T-cell (primary cell): Measurements from ENCODE around the gene B9D1. TPM values are rescaled to one million over a fixed set of nuclear protein-coding genes. Genes with fewer than 3 reads are reported as not detected.

Experiments used
- ATAC-seq, 4 experiments: fragments of 200-7000 bp in 3 of 4; fragments of 150-1000 bp in 1 of 4; cut with Tn5 transposase; replicated peaks in 1 of 4; 1 replicate in 3 of 4; 2 replicates in 1 of 4; pipeline ENCODE4 v1.10.0; 2021; ENCODE audit warnings: moderate library complexity in 3 of 4, mild to moderate bottlenecking in 2 of 4, moderate number of reproducible peaks in 1 of 4
- CTCF ChIA-PET, 2 donors: fragments of 300-600 bp; sonication (Branson Sonifier 250); formaldehyde crosslinking; loops; one replicate each; lab custom pipeline; 2022; ENCODE audit warnings: antibody characterized with exemption in 2 of 2; lab: Charles Lee
- POLR2A ChIA-PET, 2 donors: fragments of 300-600 bp; sonication (Branson Sonifier 250); formaldehyde crosslinking; loops; one replicate each; lab custom pipeline; 2022; ENCODE audit warnings: antibody characterized with exemption in 2 of 2; lab: Charles Lee
- DNase-seq, 35 experiments: peaks; one replicate each; pipeline versions ENCODE4 v3.0.0 to v3.0.0-alpha.2; 2013 to 2023
- H3K27ac ChIP-seq: one replicate; pipeline ENCODE4 v1.5.1; 2013; ENCODE audit warnings: low read length
- H3K27me3 ChIP-seq, 2 experiments: replicated peaks in 1 of 2; 1 replicate in 1 of 2; 2 replicates in 1 of 2; pipeline versions ENCODE4 v1.6.1 to v1.7.0; 2013; ENCODE audit warnings: low read length in 1 of 2, mixed read lengths in 1 of 2; ENCODE audit not compliant: control insufficient read depth in 2 of 2, insufficient read depth in 2 of 2; ENCODE audit errors: extremely low read depth in 1 of 2
- H3K36me3 ChIP-seq, 2 donors: 1 replicate in 1 of 2; 2 replicates in 1 of 2; pipeline versions ENCODE4 v1.6.1 to v1.7.0; 2013; ENCODE audit warnings: low read length in 1 of 2; ENCODE audit not compliant: control insufficient read depth in 2 of 2, insufficient read depth in 1 of 2; ENCODE audit errors: extremely low read depth in 1 of 2
- H3K4me1 ChIP-seq, 2 experiments: 1 replicate in 1 of 2; 2 replicates in 1 of 2; pipeline versions ENCODE4 v1.6.1 to v1.7.0; 2013; ENCODE audit warnings: low read length in 2 of 2, mixed read lengths in 1 of 2; ENCODE audit not compliant: insufficient read depth in 2 of 2, control insufficient read depth in 1 of 2; ENCODE audit errors: extremely low read depth in 1 of 2
- H3K4me3 ChIP-seq, 2 donors: 1 replicate in 1 of 2; 2 replicates in 1 of 2; pipeline versions ENCODE4 v1.5.1 to v1.7.0; 2013; ENCODE audit warnings: mild to moderate bottlenecking in 2 of 2, low read length in 1 of 2, moderate library complexity in 1 of 2; ENCODE audit not compliant: control insufficient read depth in 1 of 2; ENCODE audit errors: extremely low read depth in 1 of 2
- H3K9me3 ChIP-seq: 2 replicates; pipeline ENCODE4 v1.7.0; 2013
- H3K27ac Mint-ChIP-seq, 2 donors: one replicate each; pipeline ENCODE4 v1.8.0; 2020 to 2021; ENCODE audit warnings: mild to moderate bottlenecking in 2 of 2, mixed read lengths in 2 of 2
- H3K27me3 Mint-ChIP-seq, 2 donors: one replicate each; pipeline ENCODE4 v1.8.0; 2021 to 2022; ENCODE audit warnings: mixed read lengths in 2 of 2
- H3K36me3 Mint-ChIP-seq: one replicate; pipeline ENCODE4 v1.8.0; 2021; ENCODE audit warnings: mixed read lengths
- H3K4me1 Mint-ChIP-seq, 3 donors: one replicate each; pipeline ENCODE4 v1.8.0; 2020 to 2022; ENCODE audit warnings: mixed read lengths in 3 of 3, mild to moderate bottlenecking in 1 of 3
- H3K4me3 Mint-ChIP-seq, 3 donors: one replicate each; pipeline ENCODE4 v1.8.0; 2020 to 2022; ENCODE audit warnings: mild to moderate bottlenecking in 3 of 3, mixed read lengths in 3 of 3, moderate library complexity in 3 of 3
- H3K9me3 Mint-ChIP-seq, 3 donors: one replicate each; pipeline ENCODE4 v1.8.0; 2020 to 2022; ENCODE audit warnings: mixed read lengths in 3 of 3
- WGBS: methylation state at CpG from one replicate; pipeline ENCODE4 v1.1.5; 2013; ENCODE audit warnings: missing lambda C conversion rate; ENCODE audit not compliant: insufficient coverage; 5-methylcytosine and 5-hydroxymethylcytosine counted together
- total RNA-seq, 35 experiments: library from RNA in 6 of 35; stranded (reverse) in 6 of 35; fragments of 120-200 nt in 1 of 35; gene quantifications; one replicate each; pipeline versions ENCODE4 v1.2.1 to v1.2.4 and lab custom pipeline; 2013 to 2026

B9D1 gene
- total RNA-seq, 5 donors from 2014 or later (not counting 1 experiment from before 2014, with no cell fraction given), result 1.2 to 2.5 (median 2.1) TPM

DNA sequence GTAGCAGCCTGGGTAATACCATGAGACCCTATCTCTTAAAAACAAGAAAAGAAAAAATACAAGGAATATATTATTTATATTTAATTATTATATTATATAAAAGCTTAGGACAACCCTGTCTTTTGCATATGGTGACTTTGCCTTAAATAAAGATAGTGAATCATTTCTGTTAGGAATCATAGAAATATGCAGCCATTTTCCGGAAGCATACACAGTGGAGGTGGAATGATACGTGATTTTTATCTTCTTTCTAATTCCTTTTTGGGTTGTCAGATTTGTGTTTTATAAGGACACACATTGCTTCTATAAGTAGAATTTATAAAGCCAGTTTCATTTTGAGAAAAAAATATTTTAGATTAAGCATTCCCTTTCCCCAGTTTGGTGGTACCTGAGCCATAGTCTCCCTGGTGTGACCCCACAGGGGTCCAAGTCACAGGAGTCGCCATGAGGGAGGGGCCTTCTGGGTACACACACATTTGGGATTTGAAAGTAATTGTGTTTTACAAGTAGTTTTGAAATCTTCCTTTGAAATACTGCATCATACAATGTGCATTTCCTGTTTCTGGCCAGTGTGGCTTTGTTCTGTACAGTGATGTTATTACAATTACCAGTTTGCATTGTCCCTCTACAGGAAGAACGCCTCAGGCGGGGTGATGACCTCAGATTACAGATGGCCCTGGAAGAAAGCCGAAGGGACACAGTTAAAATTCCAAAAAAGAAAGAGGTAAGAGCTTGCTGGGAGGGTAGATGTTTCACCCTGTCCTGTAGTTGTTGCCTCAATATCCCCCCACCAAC lies 50.9 kb downstream of the B9D1 start:
- peaks cover 34 to 35% of the 10 kb centered on the region in 2 donors for H3K27me3 Mint-ChIP-seq
- ATAC-seq, result no peak
- H3K27ac ChIP-seq, result no peak overlapping the region

DNA sequence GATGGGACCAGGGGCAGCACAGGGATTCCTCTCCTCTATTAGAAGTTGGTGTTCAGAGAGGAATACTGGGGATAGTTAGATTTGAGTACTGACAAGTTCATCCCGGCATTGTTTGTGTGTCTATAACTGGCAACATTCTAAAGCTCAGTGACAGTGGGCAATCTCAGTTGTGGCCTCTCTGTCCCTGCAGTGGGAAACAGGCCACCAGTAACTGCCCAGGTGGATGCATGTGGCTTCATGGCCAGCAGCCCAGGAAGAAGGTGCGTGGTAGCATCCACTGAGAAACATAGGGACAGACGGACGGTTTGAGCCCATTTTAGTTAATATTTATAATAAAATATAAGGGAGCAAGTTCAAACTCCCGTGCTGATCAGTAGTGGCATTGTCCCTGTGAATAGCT lies 51.5 kb downstream of the B9D1 start:
- Histone ChIP-seq H3K27ac (no peak overlapping the region), H3K4me3 (no peak overlapping the region), H3K27me3 (peaks cover 0 to 50% of the 10 kb centered on the region in 2 experiments), H3K9me3 (no peaks in the 10 kb centered on the region), H3K4me1 (peaks cover 11 to 13% of the 10 kb centered on the region in 2 experiments), H3K36me3 (peaks cover 0 to 2% of the 10 kb centered on the region in 2 donors)
- peaks cover 34 to 38% of the 10 kb centered on the region in 2 donors for H3K27me3 Mint-ChIP-seq
- POLR2A ChIA-PET, result no interaction called here
- no peak overlapping the region for H3K4me3 Mint-ChIP-seq
- peaks cover 15 to 17% (median 15%) of the 10 kb centered on the region in 3 donors for H3K4me1 Mint-ChIP-seq
- DNase-seq, result no peak
- peaks cover 24% of the 10 kb centered on the region for H3K36me3 Mint-ChIP-seq
- H3K9me3 Mint-ChIP-seq, result no peaks in the 10 kb centered on the region
- no peak for ATAC-seq
- WGBS, result 92% methylated on average over 1 of the region's 5 CpGs
- CTCF ChIA-PET, result no interaction called here
- H3K27ac Mint-ChIP-seq, result no peak overlapping the region

More for the DNA sequence above, 50.9 kb downstream of the B9D1 start:
- no peaks in the 10 kb centered on the region for H3K9me3 ChIP-seq
- no peak for DNase-seq
- peaks cover 0 to 48% of the 10 kb centered on the region in 2 experiments for H3K27me3 ChIP-seq
- ChIA-PET CTCF (no interaction called here), POLR2A (no interaction called here)
- Mint-ChIP-seq H3K36me3 (peaks cover 27% of the 10 kb centered on the region), H3K4me3 (no peak overlapping the region), H3K27ac (no peak overlapping the region), H3K4me1 (peaks cover 9 to 11% (median 9%) of the 10 kb centered on the region in 3 donors), H3K9me3 (no peaks in the 10 kb centered on the region)
- no CpG with 5 or more reads among the region's 6 CpGs for WGBS
- no peak overlapping the region for H3K4me3 ChIP-seq
- peaks cover 5 to 7% of the 10 kb centered on the region in 2 experiments for H3K4me1 ChIP-seq
- H3K36me3 ChIP-seq, result peaks cover 0 to 2% of the 10 kb centered on the region in 2 donors

DNA sequence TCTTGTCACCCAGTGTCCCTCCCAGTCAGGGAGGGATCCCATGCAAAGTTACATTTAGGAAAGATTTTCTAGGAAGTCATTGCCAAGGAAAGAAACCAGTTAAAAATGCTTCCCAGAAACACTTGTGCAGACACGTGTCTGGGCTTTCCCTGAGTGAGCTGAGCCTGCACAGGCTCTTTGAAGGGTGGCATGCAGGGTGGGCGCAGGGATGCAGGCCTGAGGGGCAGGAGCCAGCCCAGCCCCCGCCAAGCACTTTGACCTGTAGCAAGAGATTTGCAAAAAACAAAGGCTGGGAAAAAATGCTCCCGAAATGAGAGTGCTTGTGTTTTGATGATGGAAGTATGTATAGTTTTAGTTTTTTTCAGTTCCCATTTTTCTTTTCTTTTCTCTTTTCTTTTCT lies 52.4 kb downstream of the B9D1 start:
- Histone ChIP-seq H3K9me3 (no peaks in the 10 kb centered on the region), H3K27ac (no peak overlapping the region), H3K27me3 (peaks cover 0 to 53% of the 10 kb centered on the region in 2 experiments), H3K4me1 (peaks cover 16 to 21% of the 10 kb centered on the region in 2 experiments), H3K36me3 (peaks cover 0 to 2% of the 10 kb centered on the region in 2 donors), H3K4me3 (no peak overlapping the region)
- ChIA-PET POLR2A (no interaction called here), CTCF (no interaction called here)
- Mint-ChIP-seq H3K4me1 (peaks cover 24 to 26% (median 24%) of the 10 kb centered on the region in 3 donors), H3K4me3 (no peak overlapping the region), H3K36me3 (peaks cover 19% of the 10 kb centered on the region), H3K27me3 (peaks cover 34 to 43% of the 10 kb centered on the region in 2 donors), H3K27ac (no peak overlapping the region), H3K9me3 (no peaks in the 10 kb centered on the region)
- WGBS, result 100% methylated on average over 1 of the region's 4 CpGs
- DNase-seq (no peak), ATAC-seq (no peak)

DNA sequence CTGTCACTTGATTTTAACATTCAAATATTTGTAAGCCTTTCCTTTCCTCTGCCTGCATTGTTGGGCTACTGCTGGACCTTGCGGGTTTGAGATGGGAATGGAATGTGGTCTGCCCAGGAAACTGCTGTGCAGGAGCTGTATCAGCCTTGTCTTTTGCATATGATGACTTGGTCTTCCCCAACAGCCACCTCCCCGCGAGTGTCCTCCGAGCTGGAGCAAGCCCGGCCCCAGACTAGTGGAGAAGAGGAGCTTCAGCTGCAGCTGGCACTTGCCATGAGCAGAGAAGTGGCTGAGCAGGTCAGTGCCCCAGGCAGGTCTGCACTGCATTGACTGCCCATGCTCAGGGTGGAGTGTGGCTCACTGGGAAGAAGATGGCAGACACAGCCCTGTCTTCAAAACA lies 52.8 kb downstream of the B9D1 start:
- H3K27me3 ChIP-seq, result peaks cover 0 to 57% of the 10 kb centered on the region in 2 experiments
- H3K4me1 ChIP-seq, result peaks cover 16 to 23% of the 10 kb centered on the region in 2 experiments
- no peak overlapping the region for H3K4me3 ChIP-seq
- Mint-ChIP-seq H3K27ac (no peak overlapping the region), H3K4me1 (peaks cover 25 to 27% (median 25%) of the 10 kb centered on the region in 3 donors), H3K4me3 (no peak overlapping the region), H3K9me3 (no peaks in the 10 kb centered on the region), H3K36me3 (peaks cover 16% of the 10 kb centered on the region), H3K27me3 (peaks cover 34 to 41% of the 10 kb centered on the region in 2 donors)
- peaks cover 0 to 2% of the 10 kb centered on the region in 2 donors for H3K36me3 ChIP-seq
- CTCF ChIA-PET, result no interaction called here
- POLR2A ChIA-PET, result no interaction called here
- 80% methylated on average over 1 of the region's 5 CpGs for WGBS
- H3K9me3 ChIP-seq, result no peaks in the 10 kb centered on the region
- no peak overlapping the region for H3K27ac ChIP-seq
- no peak for DNase-seq
- no peak for ATAC-seq

DNA sequence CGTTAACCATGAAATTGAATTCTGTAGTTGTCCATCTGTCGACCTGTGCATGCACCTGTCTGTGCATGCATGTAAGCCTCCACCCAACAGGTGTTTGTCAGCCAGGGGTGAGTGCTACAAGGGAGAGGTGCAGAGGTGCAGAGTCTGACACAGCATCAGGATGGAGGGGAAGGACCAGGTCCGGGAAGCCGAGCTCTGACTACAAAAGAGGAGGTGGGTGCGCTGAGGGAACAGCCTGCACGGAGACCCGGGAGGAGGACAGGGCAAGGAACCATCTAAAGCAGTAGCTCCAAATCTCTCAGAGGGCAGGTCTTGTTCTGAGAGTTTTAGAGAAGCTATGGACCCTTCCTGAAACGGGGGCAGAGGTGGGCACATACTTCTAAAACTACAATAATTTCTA lies 54.1 kb downstream of the B9D1 start:
- ATAC-seq (no peak), DNase-seq (no peak)
- Histone ChIP-seq H3K4me3 (no peak overlapping the region), H3K27me3 (peaks cover 0 to 62% of the 10 kb centered on the region in 2 experiments), H3K4me1 (peaks cover 16 to 23% of the 10 kb centered on the region in 2 experiments), H3K9me3 (no peaks in the 10 kb centered on the region), H3K36me3 (peaks cover 0 to 2% of the 10 kb centered on the region in 2 donors), H3K27ac (no peak overlapping the region)
- peaks cover 30 to 36% of the 10 kb centered on the region in 2 donors for H3K27me3 Mint-ChIP-seq
- H3K4me3 Mint-ChIP-seq, result no peak overlapping the region
- CTCF ChIA-PET, result interaction anchor here in 1 of 2 donors (0.6 kb wide), 1 partner anchor 522 kb away, joined by 3 read pairs; no protein-coding TSS in a partner anchor
- peaks cover 7% of the 10 kb centered on the region for H3K36me3 Mint-ChIP-seq
- WGBS, result 94% methylated on average over 3 of the region's 8 CpGs
- no peaks in the 10 kb centered on the region for H3K9me3 Mint-ChIP-seq
- no peak overlapping the region for H3K27ac Mint-ChIP-seq
- POLR2A ChIA-PET, result no interaction called here
- peaks cover 25 to 27% (median 27%) of the 10 kb centered on the region in 3 donors for H3K4me1 Mint-ChIP-seq

DNA sequence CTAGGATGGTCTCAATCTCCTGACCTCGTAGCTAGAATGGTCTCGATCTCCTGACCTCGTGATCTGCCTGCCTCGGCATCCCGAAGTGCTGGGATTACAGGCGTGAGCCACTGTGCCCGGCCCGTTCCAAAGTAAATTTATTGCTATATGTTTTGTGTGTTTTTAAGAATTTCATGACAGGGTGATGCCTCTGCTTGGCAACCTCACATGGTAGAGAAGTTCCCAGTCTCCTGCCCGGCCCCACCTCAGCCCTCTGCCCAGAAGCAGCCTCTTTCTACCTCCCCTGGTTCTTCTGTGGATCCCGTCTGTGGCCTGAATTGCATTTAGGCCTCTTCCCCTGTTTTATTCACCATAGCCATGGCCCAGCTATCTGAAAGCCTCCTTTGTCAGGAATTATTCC lies 55.0 kb downstream of the B9D1 start:
- peaks cover 5% of the 10 kb centered on the region for H3K36me3 Mint-ChIP-seq
- ATAC-seq, result no peak
- CTCF ChIA-PET, result no interaction called here
- WGBS, result 90% methylated on average over 7 of the region's 10 CpGs
- H3K27me3 Mint-ChIP-seq, result peaks cover 30 to 32% of the 10 kb centered on the region in 2 donors
- POLR2A ChIA-PET, result interaction anchor here in 1 of 2 donors (0.7 kb wide), 1 partner anchor 338 kb away, joined by 3 read pairs; no protein-coding TSS in a partner anchor
- H3K4me3 ChIP-seq, result no peak overlapping the region
- H3K27ac Mint-ChIP-seq, result no peak overlapping the region
- H3K4me1 ChIP-seq, result peaks cover 16 to 23% of the 10 kb centered on the region in 2 experiments
- no peaks in the 10 kb centered on the region for H3K36me3 ChIP-seq
- H3K4me3 Mint-ChIP-seq, result no peak overlapping the region
- no peak overlapping the region for H3K27ac ChIP-seq
- DNase-seq, result no peak
- peaks cover 0 to 56% of the 10 kb centered on the region in 2 experiments for H3K27me3 ChIP-seq
- no peaks in the 10 kb centered on the region for H3K9me3 Mint-ChIP-seq
- no peaks in the 10 kb centered on the region for H3K9me3 ChIP-seq
- peaks cover 25 to 27% (median 27%) of the 10 kb centered on the region in 3 donors for H3K4me1 Mint-ChIP-seq
